GM12873 (cell line): Measurements from ENCODE around the gene PLXNC1.

Source experiments
- TF ChIP-seq, protein P1 (sequence below): IDR thresholded peaks from 2 replicates; pipeline ENCODE4 v1.5.1; 2012; ENCODE audit warnings: low read depth, mild to moderate bottlenecking, moderate library complexity, low read length, control low read depth; ENCODE audit not compliant: insufficient read depth; ENCODE audit errors: missing control alignments

PLXNC1 gene

GRCh38 chr12:94219622-94220302 lies 71.4 kb downstream of the PLXNC1 start:
- TF ChIP-seq, protein P1, sequence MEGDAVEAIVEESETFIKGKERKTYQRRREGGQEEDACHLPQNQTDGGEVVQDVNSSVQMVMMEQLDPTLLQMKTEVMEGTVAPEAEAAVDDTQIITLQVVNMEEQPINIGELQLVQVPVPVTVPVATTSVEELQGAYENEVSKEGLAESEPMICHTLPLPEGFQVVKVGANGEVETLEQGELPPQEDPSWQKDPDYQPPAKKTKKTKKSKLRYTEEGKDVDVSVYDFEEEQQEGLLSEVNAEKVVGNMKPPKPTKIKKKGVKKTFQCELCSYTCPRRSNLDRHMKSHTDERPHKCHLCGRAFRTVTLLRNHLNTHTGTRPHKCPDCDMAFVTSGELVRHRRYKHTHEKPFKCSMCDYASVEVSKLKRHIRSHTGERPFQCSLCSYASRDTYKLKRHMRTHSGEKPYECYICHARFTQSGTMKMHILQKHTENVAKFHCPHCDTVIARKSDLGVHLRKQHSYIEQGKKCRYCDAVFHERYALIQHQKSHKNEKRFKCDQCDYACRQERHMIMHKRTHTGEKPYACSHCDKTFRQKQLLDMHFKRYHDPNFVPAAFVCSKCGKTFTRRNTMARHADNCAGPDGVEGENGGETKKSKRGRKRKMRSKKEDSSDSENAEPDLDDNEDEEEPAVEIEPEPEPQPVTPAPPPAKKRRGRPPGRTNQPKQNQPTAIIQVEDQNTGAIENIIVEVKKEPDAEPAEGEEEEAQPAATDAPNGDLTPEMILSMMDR: no peak

GRCh38 chr12:94220804-94221203 lies 72.4 kb downstream of the PLXNC1 start:
- TF ChIP-seq, protein P1: no peak

DNA sequence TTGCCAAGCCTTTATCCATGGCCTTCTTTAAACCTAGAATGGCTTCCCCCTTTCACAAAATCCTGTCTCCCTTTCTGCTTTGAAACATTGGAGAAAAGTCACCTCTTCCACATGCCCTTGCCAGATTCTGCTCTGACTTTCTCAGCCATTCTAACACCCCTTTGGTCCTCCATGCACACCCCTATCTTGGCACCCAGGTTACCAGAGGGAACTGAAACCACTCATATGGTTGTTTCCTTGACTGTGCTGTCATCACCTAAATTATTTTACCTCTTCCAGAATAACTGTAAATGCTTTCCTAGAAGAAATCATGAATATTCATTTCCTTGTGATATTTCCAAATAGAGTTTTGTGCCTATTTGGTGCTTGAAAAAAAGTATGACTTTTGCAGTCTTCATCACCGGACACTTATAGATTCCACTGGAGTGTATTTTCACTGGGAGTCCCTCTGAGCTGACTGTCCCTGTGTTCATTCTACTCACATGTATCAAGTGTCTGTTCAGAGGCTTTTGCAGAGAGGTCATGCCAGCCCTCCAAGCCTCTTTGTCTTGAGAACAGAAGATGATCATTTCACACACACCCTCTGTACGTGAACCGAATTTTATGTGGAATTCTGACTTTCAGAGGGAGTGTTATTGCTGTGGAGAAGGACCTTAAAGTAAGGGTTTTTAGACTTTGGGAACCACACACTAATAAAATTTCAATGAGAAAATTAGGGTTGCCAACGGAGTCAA lies 74.1 kb downstream of the PLXNC1 start:
- TF ChIP-seq, protein P1: no peak

GRCh38 chr12:94223842-94224241 lies 75.5 kb downstream of the PLXNC1 start:
- TF ChIP-seq, protein P1: no peak

GRCh38 chr12:94225506-94225905 lies 77.1 kb downstream of the PLXNC1 start:
- TF ChIP-seq, protein P1: no peak

GRCh38 chr12:94225947-94226630 lies 77.7 kb downstream of the PLXNC1 start:
- TF ChIP-seq, protein P1: no peak

GRCh38 chr12:94227066-94227465 lies 78.7 kb downstream of the PLXNC1 start:
- TF ChIP-seq, protein P1: no peak
